IMR-90 (cell line): ENCODE results near the gene LRRC7. TPM values are rescaled to one million over a fixed set of nuclear protein-coding genes. Genes with fewer than 3 reads are reported as not detected.

Source experiments
- ATAC-seq: fragments of 200-7000 bp; cut with Tn5 transposase; 2 replicates; pipeline ENCODE4 v1.9.1; 2020; ENCODE audit warnings: low read depth, mild to moderate bottlenecking, moderate library complexity
- BruUV-seq: library from RNA; stranded (reverse); fragments of 400-500 nt; replicated peaks from 2 replicates; lab custom pipeline; 2021; lab: Mats Ljungman, UMichigan
- CTCF ChIA-PET: fragments of 300-600 bp; formaldehyde crosslinking; extraction: SDS; loops from one replicate; lab custom pipeline; 2021; ENCODE audit warnings: antibody characterized with exemption; lab: Yijun Ruan, JAX
- POLR2A ChIA-PET: fragments of 300-600 bp; sonication (Branson Sonifier 250); formaldehyde crosslinking; loops from one replicate; lab custom pipeline; 2022; ENCODE audit warnings: antibody characterized with exemption; ENCODE audit not compliant: unreplicated experiment; lab: Charles Lee
- DNase-seq: peaks from one replicate; pipeline ENCODE4 v3.0.0; 2013
- H2AFZ ChIP-seq: replicated peaks from 2 replicates; pipeline ENCODE3; 2013; ENCODE audit warnings: low read length, mild to moderate bottlenecking; ENCODE audit not compliant: poor library complexity
- H2AK5ac ChIP-seq: 2 replicates; pipeline ENCODE4 v1.6.1; 2013; ENCODE audit warnings: low read depth, low read length, inconsistent platforms
- H2AK9ac ChIP-seq: replicated peaks from 2 replicates; pipeline ENCODE3; 2013; ENCODE audit warnings: mild to moderate bottlenecking, low read depth, low read length, moderate library complexity; ENCODE audit not compliant: poor library complexity
- H2BK120ac ChIP-seq: 2 replicates; pipeline ENCODE4 v1.6.1; 2013; ENCODE audit warnings: low read depth, low read length, inconsistent platforms
- H2BK15ac ChIP-seq: 3 replicates; pipeline ENCODE4 v1.6.1; 2013; ENCODE audit warnings: low read depth, low read length, inconsistent platforms
- H2BK20ac ChIP-seq: 2 replicates; pipeline ENCODE4 v1.6.1; 2013; ENCODE audit warnings: low read depth, mild to moderate bottlenecking, inconsistent platforms, low read length, moderate library complexity
- H2BK5ac ChIP-seq: 2 replicates; pipeline ENCODE4 v1.6.1; 2013; ENCODE audit warnings: mild to moderate bottlenecking, low read depth, low read length, inconsistent platforms; ENCODE audit not compliant: poor library complexity, severe bottlenecking
- H3K14ac ChIP-seq: replicated peaks from 2 replicates; pipeline ENCODE4 v1.6.1; 2013; ENCODE audit warnings: low read depth, low read length, inconsistent platforms
- H3K18ac ChIP-seq: 2 replicates; pipeline ENCODE4 v1.6.1; 2013; ENCODE audit warnings: low read depth, low read length, control low read depth
- H3K23ac ChIP-seq: 2 replicates; pipeline ENCODE4 v1.6.1; 2013; ENCODE audit warnings: low read depth, low read length, inconsistent platforms
- H3K27ac ChIP-seq: 2 replicates; pipeline ENCODE4 v1.5.1; 2013; ENCODE audit warnings: mild to moderate bottlenecking, control low read depth, low read length; ENCODE audit not compliant: insufficient read depth
- H3K27me3 ChIP-seq: 2 replicates; pipeline ENCODE4 v1.6.1; 2013; ENCODE audit warnings: low read length; ENCODE audit not compliant: control insufficient read depth, insufficient read depth
- H3K36me3 ChIP-seq: 2 replicates; pipeline ENCODE4 v1.6.1; 2013; ENCODE audit warnings: low read length, mixed read lengths; ENCODE audit not compliant: control insufficient read depth, insufficient read depth
- H3K4ac ChIP-seq: 2 replicates; pipeline ENCODE4 v1.6.1; 2013; ENCODE audit warnings: low read depth, low read length, inconsistent platforms
- H3K4me1 ChIP-seq: 2 replicates; pipeline ENCODE4 v1.6.1; 2013; ENCODE audit warnings: low read length, mixed read lengths; ENCODE audit not compliant: control insufficient read depth, insufficient read depth
- H3K4me2 ChIP-seq: 2 replicates; pipeline ENCODE4 v1.6.1; 2013; ENCODE audit warnings: low read depth, mild to moderate bottlenecking, control low read depth, low read length, moderate library complexity
- H3K4me3 ChIP-seq: 2 replicates; pipeline ENCODE4 v1.5.1; 2013; ENCODE audit warnings: low read depth, mild to moderate bottlenecking, control low read depth, low read length, moderate library complexity; ENCODE audit not compliant: insufficient read depth
- H3K56ac ChIP-seq: 2 replicates; pipeline ENCODE4 v1.6.1; 2013; ENCODE audit warnings: low read length, inconsistent platforms; ENCODE audit not compliant: insufficient read depth; ENCODE audit errors: extremely low read depth
- H3K79me1 ChIP-seq, 2 experiments: 2 replicates each; pipeline ENCODE4 v1.6.1; 2013; ENCODE audit warnings: low read length in 2 of 2, inconsistent platforms in 1 of 2, low read depth in 1 of 2
- H3K9ac ChIP-seq: 2 replicates; pipeline ENCODE4 v1.6.1; 2013; ENCODE audit warnings: low read depth, low read length, control low read depth
- H3K9me1 ChIP-seq: 2 replicates; pipeline ENCODE4 v1.6.1; 2013; ENCODE audit warnings: low read length, inconsistent platforms; ENCODE audit not compliant: insufficient read depth
- H3K9me3 ChIP-seq: 2 replicates; pipeline ENCODE4 v1.6.1; 2013; ENCODE audit warnings: low read length; ENCODE audit not compliant: control insufficient read depth, insufficient read depth
- H4K20me1 ChIP-seq: 2 replicates; pipeline ENCODE4 v1.6.1; 2013; ENCODE audit warnings: low read length, inconsistent platforms; ENCODE audit not compliant: insufficient read depth
- H4K5ac ChIP-seq: 2 replicates; pipeline ENCODE4 v1.6.1; 2013; ENCODE audit warnings: mild to moderate bottlenecking, low read depth, low read length, control low read depth
- H4K8ac ChIP-seq, 2 experiments: 2 replicates each; pipeline ENCODE4 v1.6.1; 2013; ENCODE audit warnings: low read depth in 2 of 2, low read length in 2 of 2, control low read depth in 1 of 2, inconsistent platforms in 1 of 2
- H4K91ac ChIP-seq: 2 replicates; pipeline ENCODE4 v1.6.1; 2013; ENCODE audit warnings: low read depth, low read length, inconsistent platforms; ENCODE audit not compliant: insufficient read depth
- BHLHE40 ChIP-seq: fragments of 150-350 bp; IDR thresholded peaks from 2 replicates; pipeline ENCODE4 v1.6.1; 2016; ENCODE audit warnings: mild to moderate bottlenecking, low read depth, low read length
- MXI1 ChIP-seq: IDR thresholded peaks from 2 replicates; pipeline ENCODE4 v1.6.1; 2012; ENCODE audit warnings: low read depth, mild to moderate bottlenecking, low read length, moderate library complexity, borderline replicate concordance
- SMC3 ChIP-seq: fragments of 150-350 bp; IDR thresholded peaks from 2 replicates; pipeline ENCODE4 v1.6.1; 2016; ENCODE audit warnings: low read depth, mild to moderate bottlenecking, antibody characterized with exemption, low read length, moderate library complexity
- USF2 ChIP-seq: fragments of 150-350 bp; IDR thresholded peaks from 2 replicates; pipeline ENCODE4 v1.6.1; 2017; ENCODE audit warnings: mild to moderate bottlenecking, antibody characterized with exemption, low read length, low read depth
- dilution Hi-C: fragments of 300-500 bp; cut with HindIII; formaldehyde crosslinking; loops from one replicate; pipeline ENCODE4 v1.14.3; 2018; ENCODE audit warnings: low sequenced_read_pairs; ENCODE audit not compliant: unreplicated experiment
- in situ Hi-C: fragments of 300-500 bp; cut with MboI; formaldehyde crosslinking; loops from 3 replicates; pipeline ENCODE4 v1.14.3; 2019; ENCODE audit warnings: low sequenced_read_pairs, inconsistent platforms, mixed read lengths
- intact Hi-C: fragments of 100-400 bp; cut with micrococcal nuclease; formaldehyde crosslinking; loops from 2 replicates; pipeline ENCODE4 v1.10.0; 2022
- polyA plus RNA-seq, 3 experiments: library from polyadenylated mRNA; depleted of rRNA; stranded (reverse); fragments of >200 nt; gene quantifications; 2 replicates each; pipeline ENCODE4 v1.2.3, GENCODE V29; 2012; ENCODE audit warnings: low replicate concordance in 1 of 3
- total RNA-seq: library from RNA; depleted of rRNA; stranded (reverse); fragments of >200 nt; gene quantifications from 2 replicates; pipeline ENCODE4 v1.2.3, GENCODE V29; 2012

LRRC7 gene
- total and polyA plus RNA-seq, 2 of the 4 experiments (the other 2 are of a cell fraction) = under 0.01 to 0.02 TPM

GRCh38 chr1:69777971-69778370 lies 210.2 kb downstream of the LRRC7 start:
- no peak overlapping the region for H3K23ac ChIP-seq
- no peak overlapping the region for H4K91ac ChIP-seq
- H4K8ac ChIP-seq = no peak overlapping the region
- no peak overlapping the region for H3K56ac ChIP-seq
- no TSS peak for BruUV-seq
- no peaks in the 10 kb centered on the region for H3K36me3 ChIP-seq
- H4K5ac ChIP-seq = no peak overlapping the region
- no peaks in the 10 kb centered on the region for H3K27me3 ChIP-seq
- H3K4me1 ChIP-seq = no peaks in the 10 kb centered on the region
- ChIA-PET POLR2A (no interaction called here), CTCF (interaction anchor here (1.0 kb wide), 1 partner anchor 15 kb away, joined by 3 read pairs; no protein-coding TSS in a partner anchor)
- no peak overlapping the region for H2AFZ ChIP-seq
- H3K79me1 ChIP-seq = no peaks in the 10 kb centered on the region
- DNase-seq (no peak), ATAC-seq (no peak)
- intact Hi-C loops (no loop called here), in situ Hi-C loops (no loop called here), dilution Hi-C loops (no loop called here)
- no peaks in the 10 kb centered on the region for H4K20me1 ChIP-seq
- H3K9me3 ChIP-seq = no peaks in the 10 kb centered on the region
- no peak overlapping the region for H2AK5ac ChIP-seq
- no peak overlapping the region for H2BK120ac ChIP-seq
- no peak overlapping the region for H2BK5ac ChIP-seq
- no peak overlapping the region for H3K4me2 ChIP-seq
- no peak overlapping the region for H3K4ac ChIP-seq
- H2BK20ac ChIP-seq = no peak overlapping the region
- no peak overlapping the region for H3K18ac ChIP-seq
- no peak for TF ChIP-seq MXI1
- no peak for TF ChIP-seq BHLHE40
- no peak for TF ChIP-seq USF2
- no peak for TF ChIP-seq SMC3
- H2BK15ac ChIP-seq = no peak overlapping the region
- H3K9ac ChIP-seq = no peak overlapping the region
- H2AK9ac ChIP-seq = no peak overlapping the region
- no peak overlapping the region for H3K27ac ChIP-seq
- H3K4me3 ChIP-seq = no peak overlapping the region
- no peaks in the 10 kb centered on the region for H3K9me1 ChIP-seq
- no peak overlapping the region for H3K14ac ChIP-seq
